ENCODE results near the gene NAIF1.

GRCh38 chr9:128062279-128062678, 4.8 kb downstream of the NAIF1 start:
- TF ChIP-seq, protein P1, sequence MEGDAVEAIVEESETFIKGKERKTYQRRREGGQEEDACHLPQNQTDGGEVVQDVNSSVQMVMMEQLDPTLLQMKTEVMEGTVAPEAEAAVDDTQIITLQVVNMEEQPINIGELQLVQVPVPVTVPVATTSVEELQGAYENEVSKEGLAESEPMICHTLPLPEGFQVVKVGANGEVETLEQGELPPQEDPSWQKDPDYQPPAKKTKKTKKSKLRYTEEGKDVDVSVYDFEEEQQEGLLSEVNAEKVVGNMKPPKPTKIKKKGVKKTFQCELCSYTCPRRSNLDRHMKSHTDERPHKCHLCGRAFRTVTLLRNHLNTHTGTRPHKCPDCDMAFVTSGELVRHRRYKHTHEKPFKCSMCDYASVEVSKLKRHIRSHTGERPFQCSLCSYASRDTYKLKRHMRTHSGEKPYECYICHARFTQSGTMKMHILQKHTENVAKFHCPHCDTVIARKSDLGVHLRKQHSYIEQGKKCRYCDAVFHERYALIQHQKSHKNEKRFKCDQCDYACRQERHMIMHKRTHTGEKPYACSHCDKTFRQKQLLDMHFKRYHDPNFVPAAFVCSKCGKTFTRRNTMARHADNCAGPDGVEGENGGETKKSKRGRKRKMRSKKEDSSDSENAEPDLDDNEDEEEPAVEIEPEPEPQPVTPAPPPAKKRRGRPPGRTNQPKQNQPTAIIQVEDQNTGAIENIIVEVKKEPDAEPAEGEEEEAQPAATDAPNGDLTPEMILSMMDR (conservative IDR thresholded peaks at IDR 0.05; ENCODE audit: low read length), result no peak
- no peak for TF ChIP-seq EZH2phosphoT487 (IDR thresholded peaks at IDR 0.05; ENCODE audit: borderline replicate concordance, low read depth, low read length)
